Thymus (tissue), 11 donors: Measurements from ENCODE around the gene ABCA6. TPM values are rescaled to one million over a fixed set of nuclear protein-coding genes. Genes with fewer than 3 reads are reported as not detected.

Experiments
- DNase-seq, 9 donors: peaks; one replicate each; pipeline ENCODE4 v3.0.0-alpha.2; 2013; ENCODE audit warnings: low spot score in 9 of 9, low read depth in 6 of 9, missing footprints in 1 of 9
- H3K27ac ChIP-seq, 2 donors: one replicate each; pipeline ENCODE4 v1.5.1; 2013; ENCODE audit warnings: control low read depth in 1 of 2, low read depth in 1 of 2, low read length in 1 of 2, mild to moderate bottlenecking in 1 of 2, moderate library complexity in 1 of 2
- H3K27me3 ChIP-seq, 2 donors: one replicate each; pipeline ENCODE4 v1.5.1; 2013; ENCODE audit warnings: low read length in 1 of 2; ENCODE audit not compliant: control insufficient read depth in 2 of 2, insufficient read depth in 1 of 2
- H3K36me3 ChIP-seq, 2 donors: one replicate each; pipeline ENCODE4 v1.5.1; 2013; ENCODE audit warnings: low read length in 1 of 2, mild to moderate bottlenecking in 1 of 2, moderate library complexity in 1 of 2; ENCODE audit not compliant: control insufficient read depth in 2 of 2, insufficient read depth in 2 of 2
- H3K4me1 ChIP-seq, 2 donors: one replicate each; pipeline ENCODE4 v1.5.1; 2013; ENCODE audit warnings: low read length in 2 of 2; ENCODE audit not compliant: control insufficient read depth in 2 of 2, insufficient read depth in 2 of 2
- H3K4me3 ChIP-seq, 2 donors: one replicate each; pipeline ENCODE4 v1.5.1; 2013; ENCODE audit warnings: low read length in 2 of 2, control low read depth in 1 of 2, mild to moderate bottlenecking in 1 of 2
- H3K9me3 ChIP-seq, 2 donors: one replicate each; pipeline ENCODE4 v1.5.1; 2013; ENCODE audit warnings: low read length in 1 of 2, mild to moderate bottlenecking in 1 of 2; ENCODE audit not compliant: control insufficient read depth in 2 of 2, insufficient read depth in 1 of 2
- WGBS: extraction: QIAGEN DNeasy Blood & Tissue Kit; methylation state at CpG from one replicate; pipeline ENCODE4 v1.1.7; 2013; 5-methylcytosine and 5-hydroxymethylcytosine counted together
- polyA plus RNA-seq: library from polyadenylated mRNA; stranded (reverse); fragments of 200-250 nt; gene quantifications from one replicate; pipeline ENCODE4 v1.2.3, GENCODE V29; 2013
- total RNA-seq: library from RNA; stranded (reverse); fragments of 120-200 nt; gene quantifications from one replicate; pipeline ENCODE4 v1.2.4, GENCODE V29; 2013
- donor health status: healthy.

Gene ABCA6
- total and polyA plus RNA-seq, 2 donors, result 5.0 to 5.5 TPM

DNA sequence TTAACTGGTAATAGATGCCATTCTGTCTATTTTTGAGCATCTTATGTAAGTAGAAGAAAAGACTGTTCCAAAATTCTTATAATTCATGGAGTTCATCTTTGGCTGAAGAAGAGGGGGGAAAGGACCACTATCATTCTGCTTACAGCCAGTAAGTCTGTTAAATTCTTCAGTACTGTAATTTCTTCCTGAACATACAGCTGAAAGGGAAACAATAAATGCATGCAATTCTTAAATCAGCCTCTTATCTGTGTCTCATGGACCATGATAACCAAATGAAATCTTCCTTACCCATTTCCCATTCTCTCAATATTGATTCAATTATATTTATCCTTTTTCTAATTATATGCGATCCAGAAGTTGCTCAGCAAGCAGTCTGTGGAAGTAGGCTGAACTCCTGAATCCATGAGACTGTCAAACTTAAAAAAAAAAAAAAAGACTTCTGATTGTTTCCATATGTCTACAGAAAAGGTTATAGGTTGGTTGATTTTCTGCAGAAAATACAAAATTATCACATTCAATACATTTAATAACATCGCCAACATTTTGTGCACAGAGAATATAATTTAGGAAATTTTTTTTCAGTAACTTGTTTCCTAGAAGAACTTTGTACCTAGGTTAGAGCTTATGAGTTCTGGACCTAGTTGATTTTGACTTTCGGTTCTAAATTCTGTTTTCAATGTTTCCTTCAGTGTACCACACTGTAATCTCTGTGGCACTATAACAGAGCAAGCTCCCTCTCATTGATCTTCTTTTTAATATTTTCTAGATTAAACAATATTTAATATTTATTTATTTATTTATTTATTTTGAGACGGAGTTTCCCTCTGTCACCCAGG lies 79.8 kb downstream of the ABCA6 start:
- Histone ChIP-seq H3K4me3 (no peak overlapping the region), H3K27me3 (no peaks in the 10 kb centered on the region), H3K36me3 (no peaks in the 10 kb centered on the region), H3K4me1 (peaks cover 2 to 3% of the 10 kb centered on the region in 2 donors), H3K9me3 (no peaks in the 10 kb centered on the region), H3K27ac (peak overlapping the region in 1 of 2 donors; percentile 9)
- WGBS, result 97% methylated on average over 4 of the region's 4 CpGs
- DNase-seq, result no peak

DNA sequence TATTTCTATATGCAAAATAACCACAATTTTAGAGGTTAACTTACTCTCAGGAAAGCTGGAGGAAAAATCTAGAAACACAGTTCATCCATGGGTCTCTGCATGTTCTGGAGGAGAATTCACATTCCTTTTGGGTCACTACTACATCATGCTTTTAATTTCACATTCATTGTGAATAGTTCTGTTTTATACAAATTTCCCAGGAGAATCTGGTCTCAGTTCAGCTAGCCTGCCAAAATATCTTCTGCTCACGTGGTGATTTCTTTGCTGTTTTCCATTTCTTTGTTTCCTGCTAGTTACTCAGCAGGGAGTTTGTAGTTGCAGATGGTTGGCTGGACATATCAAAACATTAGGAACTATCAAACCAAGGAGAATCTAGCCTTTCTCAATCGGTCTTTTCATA lies 80.9 kb downstream of the ABCA6 start, which contains the start of gene ABCA9:
ABCA9 (minus strand) TSS at position 106 of the 400 bp plus-strand sequence. CDS start 9,801 bp downstream, outside the sequence.
- WGBS, result 79% methylated on average over 2 of the region's 2 CpGs
- H3K27me3 ChIP-seq, result no peaks in the 10 kb centered on the region
- no peak for DNase-seq
- H3K9me3 ChIP-seq, result no peaks in the 10 kb centered on the region
- no peak within 1 kb of the TSS for H3K4me3 ChIP-seq
- peaks cover 0 to under 1% of the 10 kb centered on the region in 2 donors for H3K4me1 ChIP-seq
- H3K27ac ChIP-seq, result peak within 1 kb of the TSS in 1 of 2 donors; percentile 9
- H3K36me3 ChIP-seq, result no peaks in the 10 kb centered on the region

DNA sequence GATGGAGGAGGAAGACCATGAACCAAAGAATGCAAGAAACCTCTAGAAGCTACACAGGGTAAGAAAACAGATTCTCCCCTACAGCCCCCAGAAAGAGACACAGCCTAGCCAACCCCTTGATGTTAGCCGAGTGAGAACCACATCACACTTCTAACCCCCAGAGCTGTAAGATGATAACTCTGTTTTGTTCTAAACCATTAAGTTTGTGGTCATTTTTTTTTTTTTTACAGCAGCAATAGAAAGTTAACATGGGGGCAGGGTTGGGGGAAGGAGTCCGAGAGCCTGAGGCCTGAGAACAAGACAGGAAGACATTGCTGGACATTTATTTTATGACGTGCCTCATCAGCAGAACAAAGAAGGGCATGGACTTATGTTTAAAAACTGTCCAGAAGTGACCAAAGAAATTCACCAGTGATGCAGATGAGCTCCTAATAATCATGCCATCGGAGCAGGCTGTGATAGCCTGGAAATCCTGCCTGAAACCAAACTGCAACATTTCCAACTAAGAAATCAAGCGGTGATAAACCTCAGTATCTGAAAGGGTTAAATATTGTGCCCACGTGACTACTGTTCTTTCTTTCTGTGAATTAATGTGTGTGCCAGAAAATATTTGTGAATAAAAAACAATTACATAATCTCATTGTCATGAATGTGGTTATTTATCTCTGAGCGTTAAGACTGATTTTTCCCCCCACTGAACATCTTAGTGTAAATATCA lies 82.1 kb downstream of the ABCA6 start:
- no peak for DNase-seq

DNA sequence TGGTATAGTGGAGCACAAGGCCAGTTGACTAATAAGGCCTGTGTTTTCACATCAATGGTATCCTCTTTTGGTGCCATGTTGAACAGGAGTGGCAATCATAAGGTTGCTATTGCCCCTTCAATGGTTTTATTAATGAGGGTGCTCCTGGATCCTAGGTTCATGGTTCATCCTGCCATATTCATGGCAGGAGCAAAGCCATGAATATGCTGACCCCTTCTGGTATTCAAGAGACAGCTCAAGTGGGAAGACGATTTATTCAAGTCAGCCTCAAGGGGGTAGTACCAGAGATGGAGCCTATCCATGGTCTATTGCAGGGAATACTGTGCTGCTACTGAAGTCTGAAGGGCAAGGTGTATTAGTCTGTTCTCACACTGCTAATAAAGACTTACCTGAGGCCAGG lies 83.5 kb downstream of the ABCA6 start:
- Histone ChIP-seq H3K27me3 (no peaks in the 10 kb centered on the region), H3K27ac (no peak overlapping the region), H3K4me3 (no peak overlapping the region), H3K4me1 (no peaks in the 10 kb centered on the region), H3K9me3 (no peaks in the 10 kb centered on the region), H3K36me3 (no peaks in the 10 kb centered on the region)
- no peak for DNase-seq
- 98% methylated on average over 1 of the region's 1 CpG for WGBS

More for the DNA sequence above, 82.1 kb downstream of the ABCA6 start:
- Histone ChIP-seq H3K4me3 (no peak overlapping the region), H3K36me3 (no peaks in the 10 kb centered on the region), H3K4me1 (no peaks in the 10 kb centered on the region), H3K27me3 (no peaks in the 10 kb centered on the region), H3K9me3 (no peaks in the 10 kb centered on the region), H3K27ac (no peak overlapping the region)
- WGBS, result 92% methylated on average over 7 of the region's 7 CpGs

DNA sequence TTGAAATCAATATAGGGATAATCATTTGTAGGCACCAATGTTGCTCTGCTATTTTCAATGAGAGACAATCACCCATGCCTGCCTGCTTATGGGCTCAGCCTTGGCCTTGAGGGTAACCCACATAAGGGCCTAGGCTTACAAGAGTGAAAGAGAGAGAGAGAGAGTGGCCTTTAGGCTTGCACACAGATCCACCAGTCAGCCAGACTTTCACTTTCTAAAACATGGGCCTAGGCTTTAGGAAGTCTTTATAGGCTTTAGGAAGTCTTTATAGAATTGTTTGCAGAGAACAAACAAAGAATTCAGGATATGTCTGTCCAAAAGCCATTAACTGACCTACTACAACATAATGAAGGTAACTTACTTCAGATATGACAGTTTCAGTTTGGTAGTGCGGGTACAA lies 84.4 kb downstream of the ABCA6 start:
- Histone ChIP-seq H3K36me3 (no peaks in the 10 kb centered on the region), H3K9me3 (no peaks in the 10 kb centered on the region), H3K4me3 (no peak overlapping the region), H3K27me3 (no peaks in the 10 kb centered on the region), H3K27ac (no peak overlapping the region), H3K4me1 (no peaks in the 10 kb centered on the region)
- WGBS, result 96% methylated on average over 1 of the region's 1 CpG
- DNase-seq, result no peak

- no peak overlapping the region for H3K4me3 ChIP-seq
- H3K4me1 ChIP-seq, result no peaks in the 10 kb centered on the region
- H3K27me3 ChIP-seq, result no peaks in the 10 kb centered on the region
- H3K9me3 ChIP-seq, result no peaks in the 10 kb centered on the region
- no peaks in the 10 kb centered on the region for H3K36me3 ChIP-seq
- no peak overlapping the region for H3K27ac ChIP-seq
- DNase-seq, result no peak
- WGBS, result 93% methylated on average over 3 of the region's 3 CpGs
Observed at GRCh38 chr17:69056179-69056823, 85.4 kb downstream of the ABCA6 start.

DNA sequence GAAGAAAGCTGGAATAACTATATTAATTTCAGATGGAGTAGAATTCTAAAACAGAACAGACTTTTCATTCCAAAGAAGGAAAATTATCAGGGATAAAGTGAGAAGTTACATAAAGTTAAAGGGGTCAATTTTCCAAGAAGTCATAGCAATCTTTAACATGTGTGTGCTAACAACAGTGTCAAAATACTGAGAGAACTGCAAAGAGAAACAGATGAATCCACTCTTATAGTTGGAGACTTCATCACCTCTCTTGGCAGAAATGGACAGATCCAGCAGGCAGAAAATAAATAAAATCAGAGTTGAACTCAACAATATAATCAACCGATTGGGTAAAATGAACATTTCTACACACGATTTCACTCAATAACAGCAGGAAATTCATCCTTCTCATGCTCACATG lies 86.4 kb downstream of the ABCA6 start:
- no peaks in the 10 kb centered on the region for H3K9me3 ChIP-seq
- DNase-seq, result no peak
- no peak overlapping the region for H3K27ac ChIP-seq
- no peak overlapping the region for H3K4me3 ChIP-seq
- WGBS, result 98% methylated on average over 2 of the region's 2 CpGs
- H3K4me1 ChIP-seq, result no peaks in the 10 kb centered on the region
- no peaks in the 10 kb centered on the region for H3K27me3 ChIP-seq
- H3K36me3 ChIP-seq, result no peaks in the 10 kb centered on the region

- no peak overlapping the region for H3K4me3 ChIP-seq
- no peaks in the 10 kb centered on the region for H3K9me3 ChIP-seq
- no peaks in the 10 kb centered on the region for H3K4me1 ChIP-seq
- H3K27me3 ChIP-seq, result no peaks in the 10 kb centered on the region
- 98% methylated on average over 5 of the region's 5 CpGs for WGBS
- H3K27ac ChIP-seq, result no peak overlapping the region
- H3K36me3 ChIP-seq, result no peaks in the 10 kb centered on the region
- no peak for DNase-seq
Observed at GRCh38 chr17:69050999-69051775, 90.5 kb downstream of the ABCA6 start.
